HCT116 (cell line): ENCODE measurements around the gene C12orf75. TPM values are rescaled to one million over a fixed set of nuclear protein-coding genes. Genes with fewer than 3 reads are reported as not detected.
A peak's percentile ranks its signal among the peaks of the same experiment; 100 is the strongest.

Experiments
- ATAC-seq: fragments of 200-7000 bp; cut with Tn5 transposase; 2 replicates; pipeline ENCODE4 v1.9.1; 2020; ENCODE audit warnings: mild to moderate bottlenecking, moderate library complexity
- BruUV-seq: library from RNA; stranded (reverse); fragments of 400-500 nt; replicated peaks from 2 replicates; lab custom pipeline; 2021; lab: Mats Ljungman, UMichigan
- CTCF ChIA-PET: fragments of 300-600 bp; sonication (Branson Sonifier 250); formaldehyde crosslinking; loops from one replicate; lab custom pipeline; 2021; ENCODE audit warnings: antibody characterized with exemption; lab: Charles Lee
- POLR2A ChIA-PET: fragments of 300-600, 350-600 bp; sonication (Branson Sonifier 250); formaldehyde crosslinking; loops from one replicate; lab custom pipeline; 2021; ENCODE audit warnings: antibody characterized with exemption; lab: Charles Lee
- RAD21 ChIA-PET, 2 experiments: fragments of 300-600 bp; sonication (Branson Sonifier 250); formaldehyde crosslinking; loops; one replicate each; lab custom pipeline; 2023; ENCODE audit warnings: low total read pairs in 2 of 2; ENCODE audit not compliant: uncharacterized antibody in 2 of 2, unreplicated experiment in 2 of 2, low non-redundant PET in 1 of 2; lab: Charles Lee
- DNase-seq: peaks from one replicate; pipeline ENCODE4 v3.0.0-alpha.2; 2010; ENCODE audit warnings: low read depth, low spot score
- H2AFZ ChIP-seq: fragments of 200-600 bp; shearing (Covaris generic), sonication (generic); 2 replicates; pipeline ENCODE4 v1.6.1; 2017; ENCODE audit warnings: low read depth, mixed run types, mixed read lengths, antibody characterized with exemption, low read length; ENCODE audit not compliant: poor library complexity, severe bottlenecking
- H3K27ac ChIP-seq: 2 replicates; pipeline ENCODE4 v1.5.1; 2012; ENCODE audit warnings: low read depth, low read length
- H3K27me3 ChIP-seq: fragments of 200-600 bp; sonication (generic); 2 replicates; pipeline ENCODE4 v1.6.1; 2016; ENCODE audit warnings: mixed run types, low read length, mixed read lengths; ENCODE audit not compliant: insufficient read depth
- H3K36me3 ChIP-seq, 2 experiments: fragments of 200-500 bp in 1 of 2; fragments of 200-600 bp in 1 of 2; sonication (Bioruptor generic) in 1 of 2; sonication (generic) in 1 of 2; 2 replicates each; pipeline versions ENCODE4 v1.5.1 to v1.6.1; 2014 to 2016; ENCODE audit warnings: low read length in 2 of 2, inconsistent platforms in 1 of 2, mixed read lengths in 1 of 2, mixed run types in 1 of 2; ENCODE audit not compliant: insufficient read depth in 2 of 2, control insufficient read depth in 1 of 2
- H3K4me1 ChIP-seq, 2 experiments: fragments of 200-600 bp in 1 of 2; sonication (generic) in 1 of 2; 2 replicates each; pipeline versions ENCODE4 v1.5.1 to v1.6.1; 2012 to 2017; ENCODE audit warnings: low read length in 2 of 2, inconsistent platforms in 1 of 2, mild to moderate bottlenecking in 1 of 2, mixed read lengths in 1 of 2, mixed run types in 1 of 2, moderate library complexity in 1 of 2; ENCODE audit not compliant: insufficient read depth in 2 of 2, control insufficient read depth in 1 of 2
- H3K4me2 ChIP-seq: fragments of 200-600 bp; sonication (generic); 2 replicates; pipeline ENCODE4 v1.6.1; 2017; ENCODE audit warnings: mixed run types, low read length, mixed read lengths
- H3K4me3 ChIP-seq, 2 experiments: fragments of 200-600 bp in 1 of 2; sonication (generic) in 1 of 2; replicated peaks in 1 of 2; 2 replicates each; pipeline ENCODE4 v1.5.1; 2011 to 2016; ENCODE audit warnings: low read length in 2 of 2, control low read depth in 1 of 2, low read depth in 1 of 2, mild to moderate bottlenecking in 1 of 2, mixed read lengths in 1 of 2, mixed run types in 1 of 2
- H3K79me2 ChIP-seq: fragments of 200-600 bp; sonication (generic); 2 replicates; pipeline ENCODE4 v1.6.1; 2017; ENCODE audit warnings: mild to moderate bottlenecking, mixed run types, low read length, moderate library complexity, mixed read lengths; ENCODE audit not compliant: insufficient read depth
- H3K9ac ChIP-seq: fragments of 200-600 bp; sonication (generic); 2 replicates; pipeline ENCODE4 v1.6.1; 2016; ENCODE audit warnings: low read length, mixed read lengths
- H3K9me2 ChIP-seq: fragments of 200-600 bp; sonication (generic), shearing (Covaris generic); 2 replicates; pipeline ENCODE4 v1.6.1; 2017; ENCODE audit warnings: mixed run types, mild to moderate bottlenecking, moderate library complexity; ENCODE audit not compliant: insufficient read depth
- H3K9me3 ChIP-seq, 2 experiments: fragments of 200-500 bp in 1 of 2; fragments of 200-600 bp in 1 of 2; sonication (Bioruptor generic) in 1 of 2; sonication (generic) in 1 of 2; 2 replicates each; pipeline ENCODE4 v1.6.1; 2014 to 2017; ENCODE audit warnings: low read length in 2 of 2, mixed read lengths in 2 of 2, inconsistent platforms in 1 of 2, low read depth in 1 of 2, mild to moderate bottlenecking in 1 of 2, mixed run types in 1 of 2, moderate library complexity in 1 of 2; ENCODE audit not compliant: control insufficient read depth in 1 of 2, insufficient read depth in 1 of 2
- H4K20me1 ChIP-seq: fragments of 200-600 bp; sonication (generic), shearing (Covaris generic); 2 replicates; pipeline ENCODE4 v1.6.1; 2017; ENCODE audit warnings: mixed run types, mild to moderate bottlenecking, moderate library complexity; ENCODE audit not compliant: insufficient read depth
- CBX3 ChIP-seq: IDR thresholded peaks from 2 replicates; pipeline ENCODE4 v1.6.1; 2012; ENCODE audit warnings: low read depth
- CTCF ChIP-seq, 3 experiments: fragments of 200-600 bp in 1 of 3; sonication (generic) in 1 of 3; IDR thresholded peaks in 2 of 3; conservative IDR thresholded peaks in 1 of 3; 2 replicates each; pipeline ENCODE4 v1.5.1; 2012 to 2017; ENCODE audit warnings: low read depth in 2 of 3, low read length in 2 of 3, antibody characterized with exemption in 1 of 3, borderline replicate concordance in 1 of 3, control low read depth in 1 of 3, mild to moderate bottlenecking in 1 of 3, mixed read lengths in 1 of 3, mixed run types in 1 of 3, moderate library complexity in 1 of 3; ENCODE audit not compliant: insufficient read depth in 1 of 3
- EZH2phosphoT487 ChIP-seq: fragments of 200-600 bp; IDR thresholded peaks from 2 replicates; pipeline ENCODE4 v1.6.1; 2018; ENCODE audit warnings: antibody characterized with exemption, borderline replicate concordance
- FOSL1 ChIP-seq: IDR thresholded peaks from 2 replicates; pipeline ENCODE4 v1.6.1; 2012; ENCODE audit warnings: low read depth
- JUND ChIP-seq: IDR thresholded peaks from 2 replicates; pipeline ENCODE4 v1.6.1; 2012
- RAD21 ChIP-seq: IDR thresholded peaks from 2 replicates; pipeline ENCODE4 v1.6.1; 2012; ENCODE audit warnings: low read depth, mild to moderate bottlenecking
- SIN3A ChIP-seq: IDR thresholded peaks from 2 replicates; pipeline ENCODE4 v1.6.1; 2012; ENCODE audit warnings: low read depth
- YY1 ChIP-seq: IDR thresholded peaks from 2 replicates; pipeline ENCODE4 v1.6.1; 2011; ENCODE audit warnings: low read length, low read depth, moderate library complexity, mild to moderate bottlenecking; ENCODE audit not compliant: insufficient replicate concordance; ENCODE audit errors: extremely low read depth
- intact Hi-C: fragments of 100-400 bp; cut with micrococcal nuclease; formaldehyde crosslinking; loops from 2 replicates; pipeline ENCODE4 v1.10.0; 2022
- total RNA-seq: library from RNA; stranded (reverse); gene quantifications from one replicate; pipeline ENCODE4 v1.2.1, GENCODE V29; 2021; ENCODE audit not compliant: unreplicated experiment
- TF ChIP-seq, protein P1 (sequence below): IDR thresholded peaks from 2 replicates; pipeline ENCODE4 v1.6.1; 2011; ENCODE audit warnings: mild to moderate bottlenecking, low read length, moderate library complexity; ENCODE audit not compliant: insufficient replicate concordance; ENCODE audit errors: extremely low read depth
- TF ChIP-seq, protein P2 (sequence below): IDR thresholded peaks from 2 replicates; pipeline ENCODE4 v1.6.1; 2012

C12orf75 gene
- total RNA-seq, 1 experiment from 2014 or later = 81.0 TPM

- DNase-seq (peak; percentile 45), ATAC-seq (peak; percentile 78)
- RAD21 ChIA-PET = interaction anchor here (0.6 to 1.3 kb wide), 5 partner anchors 285 to 803 kb away, joined by 3 to 6 read pairs (median 3); no protein-coding TSS in a partner anchor
- H3K4me3 ChIP-seq = no peak overlapping the region
- no peak overlapping the region for H3K4me2 ChIP-seq
- POLR2A ChIA-PET = no interaction called here
- CTCF ChIA-PET = interaction anchor here (0.5 to 1.7 kb wide), 16 partner anchors 10 to 862 kb away, joined by 3 to 36 read pairs (median 4); no protein-coding TSS in a partner anchor
- H3K79me2 ChIP-seq = no peaks in the 10 kb centered on the region
- H2AFZ ChIP-seq = no peak overlapping the region
- intact Hi-C loops = loop anchor here (1.0 to 10.0 kb wide), 5 partner anchors 284 to 1504 kb away; no protein-coding TSS in a partner anchor
- TF ChIP-seq CTCF (IDR thresholded peaks at IDR 0.05 in 2 of 3, conservative IDR thresholded peaks at IDR 0.05 in 1 of 3; ENCODE audit: borderline replicate concordance in 1 of 3, insufficient read depth in 1 of 3, low read depth in 2 of 3, low read length in 2 of 3) (peak; percentile 81 to 89 (median 83)), YY1 (peak; percentile 37), FOSL1 (no peak), JUND (no peak), SIN3A (no peak), RAD21 (peak; percentile 99), CBX3 (no peak), EZH2phosphoT487 (no peak)
- TF ChIP-seq, protein P1, sequence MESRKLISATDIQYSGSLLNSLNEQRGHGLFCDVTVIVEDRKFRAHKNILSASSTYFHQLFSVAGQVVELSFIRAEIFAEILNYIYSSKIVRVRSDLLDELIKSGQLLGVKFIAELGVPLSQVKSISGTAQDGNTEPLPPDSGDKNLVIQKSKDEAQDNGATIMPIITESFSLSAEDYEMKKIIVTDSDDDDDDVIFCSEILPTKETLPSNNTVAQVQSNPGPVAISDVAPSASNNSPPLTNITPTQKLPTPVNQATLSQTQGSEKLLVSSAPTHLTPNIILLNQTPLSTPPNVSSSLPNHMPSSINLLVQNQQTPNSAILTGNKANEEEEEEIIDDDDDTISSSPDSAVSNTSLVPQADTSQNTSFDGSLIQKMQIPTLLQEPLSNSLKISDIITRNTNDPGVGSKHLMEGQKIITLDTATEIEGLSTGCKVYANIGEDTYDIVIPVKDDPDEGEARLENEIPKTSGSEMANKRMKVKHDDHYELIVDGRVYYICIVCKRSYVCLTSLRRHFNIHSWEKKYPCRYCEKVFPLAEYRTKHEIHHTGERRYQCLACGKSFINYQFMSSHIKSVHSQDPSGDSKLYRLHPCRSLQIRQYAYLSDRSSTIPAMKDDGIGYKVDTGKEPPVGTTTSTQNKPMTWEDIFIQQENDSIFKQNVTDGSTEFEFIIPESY = no peak
- TF ChIP-seq, protein P2, sequence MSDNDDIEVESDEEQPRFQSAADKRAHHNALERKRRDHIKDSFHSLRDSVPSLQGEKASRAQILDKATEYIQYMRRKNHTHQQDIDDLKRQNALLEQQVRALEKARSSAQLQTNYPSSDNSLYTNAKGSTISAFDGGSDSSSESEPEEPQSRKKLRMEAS = no peak
- no peaks in the 10 kb centered on the region for H3K9me2 ChIP-seq
- no peaks in the 10 kb centered on the region for H3K9me3 ChIP-seq
- H3K9ac ChIP-seq = no peak overlapping the region
- BruUV-seq = no TSS peak
- H3K27me3 ChIP-seq = no peaks in the 10 kb centered on the region
- H3K27ac ChIP-seq = no peak overlapping the region
- peaks cover 0 to 13% of the 10 kb centered on the region in 2 experiments; a peak in 1 of 4 replicates for H3K4me1 ChIP-seq
- H3K36me3 ChIP-seq = no peaks in the 10 kb centered on the region
- no peaks in the 10 kb centered on the region for H4K20me1 ChIP-seq
Measured at GRCh38 chr12:105420659-105421240, 90.3 kb downstream of the C12orf75 start.

Other genes starting within 250 kb of the C12orf75 start
- gene ALDH1L2, start 246.2 kb upstream of the C12orf75 start, total RNA-seq = 1.5 TPM
- 25.5 TPM for gene WASHC4, start 223.0 kb upstream of the C12orf75 start, total RNA-seq
- 22.6 TPM for gene APPL2, start 94.5 kb upstream of the C12orf75 start, total RNA-seq